HEK293 (cell line): ENCODE results near the gene INCA1.

Experiments
- GLIS1 ChIP-seq: fragments of 450-650 bp; formaldehyde crosslinking; IDR thresholded peaks from 2 replicates; pipeline ENCODE4 v1.5.1; 2016; ENCODE audit warnings: missing biosample characterization, missing genetic modification characterization
- KLF1 ChIP-seq: fragments of 450-650 bp; formaldehyde crosslinking; IDR thresholded peaks from 2 replicates; pipeline ENCODE4 v1.5.1; 2016; ENCODE audit warnings: missing biosample characterization, missing genetic modification characterization
- KLF10 ChIP-seq: fragments of 450-650 bp; IDR thresholded peaks from 2 replicates; pipeline ENCODE4 v1.5.1; 2018; ENCODE audit warnings: missing biosample characterization, mild to moderate bottlenecking, missing genetic modification characterization
- SP2 ChIP-seq: fragments of 450-650 bp; formaldehyde crosslinking; IDR thresholded peaks from 2 replicates; pipeline ENCODE4 v1.5.1; 2016; ENCODE audit warnings: missing biosample characterization, missing genetic modification characterization
- ZBTB1 ChIP-seq: fragments of 450-650 bp; formaldehyde crosslinking; IDR thresholded peaks from 2 replicates; pipeline ENCODE4 v1.5.1; 2016; ENCODE audit warnings: missing biosample characterization, missing genetic modification characterization
- ZEB2 ChIP-seq: fragments of 450-650 bp; formaldehyde crosslinking; IDR thresholded peaks from 2 replicates; pipeline ENCODE4 v1.5.1; 2016; ENCODE audit warnings: missing biosample characterization, missing genetic modification characterization
- ZNF112 ChIP-seq: fragments of 450-650 bp; formaldehyde crosslinking; IDR thresholded peaks from 2 replicates; pipeline ENCODE4 v1.5.0; 2017; ENCODE audit warnings: missing biosample characterization, missing genetic modification characterization
- ZNF121 ChIP-seq: fragments of 450-650 bp; formaldehyde crosslinking; IDR thresholded peaks from 2 replicates; pipeline ENCODE4 v1.5.1; 2016; ENCODE audit warnings: missing biosample characterization, missing genetic modification characterization
- ZNF169 ChIP-seq: fragments of 450-650 bp; formaldehyde crosslinking; IDR thresholded peaks from 2 replicates; pipeline ENCODE4 v1.5.1; 2016; ENCODE audit warnings: missing biosample characterization, missing genetic modification characterization
- ZNF302 ChIP-seq: fragments of 450-650 bp; formaldehyde crosslinking; IDR thresholded peaks from 2 replicates; pipeline ENCODE4 v1.5.1; 2016; ENCODE audit warnings: missing biosample characterization, missing genetic modification characterization, low read depth
- ZNF394 ChIP-seq: fragments of 450-650 bp; formaldehyde crosslinking; IDR thresholded peaks from 2 replicates; pipeline ENCODE4 v1.5.1; 2016; ENCODE audit warnings: missing biosample characterization, missing genetic modification characterization, mild to moderate bottlenecking, moderate library complexity, borderline replicate concordance
- ZNF423 ChIP-seq: fragments of 450-650 bp; formaldehyde crosslinking; IDR thresholded peaks from 2 replicates; pipeline ENCODE4 v1.5.1; 2016; ENCODE audit warnings: missing biosample characterization, missing genetic modification characterization
- ZNF433 ChIP-seq: fragments of 450-650 bp; formaldehyde crosslinking; IDR thresholded peaks from 2 replicates; pipeline ENCODE4 v1.5.1; 2016; ENCODE audit warnings: missing biosample characterization, missing genetic modification characterization, low read depth
- ZNF510 ChIP-seq: fragments of 450-650 bp; formaldehyde crosslinking; IDR thresholded peaks from 2 replicates; pipeline ENCODE4 v1.5.1; 2018; ENCODE audit warnings: mild to moderate bottlenecking, missing genetic modification characterization, missing biosample characterization; ENCODE audit not compliant: insufficient replicate concordance
- ZNF626 ChIP-seq: fragments of 450-650 bp; sonication (Bioruptor Pico); formaldehyde crosslinking; IDR thresholded peaks from 2 replicates; pipeline ENCODE4 v1.5.1; 2018; ENCODE audit warnings: missing biosample characterization, missing genetic modification characterization, inconsistent platforms
- ZNF660 ChIP-seq: fragments of 450-650 bp; IDR thresholded peaks from 2 replicates; pipeline ENCODE4 v1.5.1; 2018; ENCODE audit warnings: missing biosample characterization, mild to moderate bottlenecking, missing genetic modification characterization
- ZNF677 ChIP-seq: fragments of 450-650 bp; IDR thresholded peaks from 2 replicates; pipeline ENCODE4 v1.5.0; 2018; ENCODE audit warnings: missing biosample characterization, mild to moderate bottlenecking, missing genetic modification characterization, moderate library complexity
- ZNF701 ChIP-seq: fragments of 450-650 bp; formaldehyde crosslinking; IDR thresholded peaks from 2 replicates; pipeline ENCODE4 v1.5.1; 2016; ENCODE audit warnings: missing biosample characterization, missing genetic modification characterization
- ZSCAN16 ChIP-seq: fragments of 450-650 bp; formaldehyde crosslinking; IDR thresholded peaks from 2 replicates; pipeline ENCODE4 v1.5.1; 2016; ENCODE audit warnings: missing biosample characterization, missing genetic modification characterization
- TF ChIP-seq, protein P1 (sequence below): fragments of 450-650 bp; formaldehyde crosslinking; conservative IDR thresholded peaks from 2 replicates; pipeline ENCODE4 v1.5.1; 2016; ENCODE audit warnings: low read depth, missing biosample characterization, missing genetic modification characterization
- TF ChIP-seq, protein P2 (sequence below): fragments of 450-650 bp; formaldehyde crosslinking; IDR thresholded peaks from 2 replicates; pipeline ENCODE4 v1.5.1; 2016; ENCODE audit warnings: missing biosample characterization, missing genetic modification characterization
- TF ChIP-seq, protein P3 (sequence below): fragments of 450-650 bp; formaldehyde crosslinking; IDR thresholded peaks from 2 replicates; pipeline ENCODE4 v1.5.1; 2016; ENCODE audit warnings: missing biosample characterization, missing genetic modification characterization
- TF ChIP-seq, protein P4 (sequence below): fragments of 450-650 bp; formaldehyde crosslinking; IDR thresholded peaks from 2 replicates; pipeline ENCODE4 v1.5.1; 2016; ENCODE audit warnings: missing biosample characterization, missing genetic modification characterization
- TF ChIP-seq, protein P5 (sequence below): fragments of 450-650 bp; formaldehyde crosslinking; IDR thresholded peaks from 2 replicates; pipeline ENCODE4 v1.5.1; 2016; ENCODE audit warnings: missing biosample characterization, missing genetic modification characterization
- TF ChIP-seq, protein P6 (sequence below): fragments of 450-650 bp; formaldehyde crosslinking; IDR thresholded peaks from 2 replicates; pipeline ENCODE4 v1.5.1; 2017; ENCODE audit warnings: missing biosample characterization, missing genetic modification characterization
- TF ChIP-seq, protein P7 (sequence below): fragments of 450-650 bp; formaldehyde crosslinking; IDR thresholded peaks from 2 replicates; pipeline ENCODE4 v1.5.1; 2017; ENCODE audit warnings: missing biosample characterization, missing genetic modification characterization

The INCA1 gene

DNA sequence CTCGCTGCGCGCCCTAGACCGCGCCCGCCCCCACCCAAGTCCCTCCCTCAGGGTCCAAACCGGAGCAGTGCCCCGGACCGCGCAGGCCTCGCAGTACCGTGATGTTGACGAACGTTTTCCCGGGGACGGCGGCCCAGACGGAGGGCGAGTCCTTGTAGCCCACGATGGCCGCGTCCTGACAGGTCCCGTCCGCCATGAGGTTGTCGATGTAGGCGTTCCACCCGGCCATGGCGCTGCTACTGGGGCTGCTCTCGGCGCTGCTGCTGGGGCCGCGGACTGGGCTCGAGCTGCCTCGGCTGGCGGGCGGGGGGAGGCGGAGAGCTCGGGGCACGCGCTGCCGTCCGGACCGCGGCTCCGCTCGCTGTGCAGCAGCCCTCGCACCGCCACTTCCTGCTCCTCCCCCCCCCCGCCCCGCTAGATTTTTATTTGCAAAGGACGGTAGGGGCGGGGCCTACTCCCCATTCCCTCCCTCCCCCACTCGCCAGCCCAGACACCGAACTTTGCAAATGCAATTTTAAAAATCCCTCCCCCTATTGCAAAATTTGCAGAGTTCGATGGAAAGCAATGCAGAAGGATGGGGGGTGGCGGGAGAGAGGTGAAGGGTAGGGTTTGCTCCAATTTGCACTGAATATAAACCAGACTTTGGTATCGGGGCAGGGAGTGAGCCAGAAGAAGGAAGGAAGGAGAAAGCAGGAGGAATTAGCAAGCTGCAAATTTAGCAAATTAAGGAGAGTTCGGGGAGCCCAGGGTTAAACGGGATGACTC, 49.0 kb downstream of the INCA1 start, which contains the start of gene PFN1 (continued):
- TF ChIP-seq, protein P1, sequence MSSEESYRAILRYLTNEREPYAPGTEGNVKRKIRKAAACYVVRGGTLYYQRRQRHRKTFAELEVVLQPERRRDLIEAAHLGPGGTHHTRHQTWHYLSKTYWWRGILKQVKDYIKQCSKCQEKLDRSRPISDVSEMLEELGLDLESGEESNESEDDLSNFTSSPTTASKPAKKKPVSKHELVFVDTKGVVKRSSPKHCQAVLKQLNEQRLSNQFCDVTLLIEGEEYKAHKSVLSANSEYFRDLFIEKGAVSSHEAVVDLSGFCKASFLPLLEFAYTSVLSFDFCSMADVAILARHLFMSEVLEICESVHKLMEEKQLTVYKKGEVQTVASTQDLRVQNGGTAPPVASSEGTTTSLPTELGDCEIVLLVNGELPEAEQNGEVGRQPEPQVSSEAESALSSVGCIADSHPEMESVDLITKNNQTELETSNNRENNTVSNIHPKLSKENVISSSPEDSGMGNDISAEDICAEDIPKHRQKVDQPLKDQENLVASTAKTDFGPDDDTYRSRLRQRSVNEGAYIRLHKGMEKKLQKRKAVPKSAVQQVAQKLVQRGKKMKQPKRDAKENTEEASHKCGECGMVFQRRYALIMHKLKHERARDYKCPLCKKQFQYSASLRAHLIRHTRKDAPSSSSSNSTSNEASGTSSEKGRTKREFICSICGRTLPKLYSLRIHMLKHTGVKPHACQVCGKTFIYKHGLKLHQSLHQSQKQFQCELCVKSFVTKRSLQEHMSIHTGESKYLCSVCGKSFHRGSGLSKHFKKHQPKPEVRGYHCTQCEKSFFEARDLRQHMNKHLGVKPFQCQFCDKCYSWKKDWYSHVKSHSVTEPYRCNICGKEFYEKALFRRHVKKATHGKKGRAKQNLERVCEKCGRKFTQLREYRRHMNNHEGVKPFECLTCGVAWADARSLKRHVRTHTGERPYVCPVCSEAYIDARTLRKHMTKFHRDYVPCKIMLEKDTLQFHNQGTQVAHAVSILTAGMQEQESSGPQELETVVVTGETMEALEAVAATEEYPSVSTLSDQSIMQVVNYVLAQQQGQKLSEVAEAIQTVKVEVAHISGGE (tag by site-specific recombination) = peak; percentile 92
- TF ChIP-seq KLF1 (tag by site-specific recombination) = no peak; the same call in none of the 2 replicates
- TF ChIP-seq ZNF169 = 0 out of 2 replicates have a peak, but pooled peaks have one; percentile 41
- TF ChIP-seq ZNF433 = 0 out of 2 replicates have a peak, but pooled peaks have one; percentile 5
- TF ChIP-seq ZNF121 (tag by site-specific recombination) = 0 out of 2 replicates have a peak, but pooled peaks have one; percentile 23
- TF ChIP-seq ZSCAN16 = 0 out of 2 replicates have a peak, but pooled peaks have one; percentile 12
- TF ChIP-seq ZNF510 (tag by site-specific recombination) = no peak
- TF ChIP-seq ZEB2 (tag by site-specific recombination) = peak; percentile 97
- TF ChIP-seq, protein P2, sequence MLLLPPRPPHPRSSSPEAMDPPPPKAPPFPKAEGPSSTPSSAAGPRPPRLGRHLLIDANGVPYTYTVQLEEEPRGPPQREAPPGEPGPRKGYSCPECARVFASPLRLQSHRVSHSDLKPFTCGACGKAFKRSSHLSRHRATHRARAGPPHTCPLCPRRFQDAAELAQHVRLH (tag by site-specific recombination) = peak; percentile 37; the same call in 1 of the 2 replicates
- TF ChIP-seq ZNF112 = no peak
- TF ChIP-seq ZNF677 (tag by site-specific recombination) = no peak
- TF ChIP-seq GLIS1 (tag by site-specific recombination) = peak; percentile 13; the same call in 1 of the 2 replicates
- TF ChIP-seq, protein P3, sequence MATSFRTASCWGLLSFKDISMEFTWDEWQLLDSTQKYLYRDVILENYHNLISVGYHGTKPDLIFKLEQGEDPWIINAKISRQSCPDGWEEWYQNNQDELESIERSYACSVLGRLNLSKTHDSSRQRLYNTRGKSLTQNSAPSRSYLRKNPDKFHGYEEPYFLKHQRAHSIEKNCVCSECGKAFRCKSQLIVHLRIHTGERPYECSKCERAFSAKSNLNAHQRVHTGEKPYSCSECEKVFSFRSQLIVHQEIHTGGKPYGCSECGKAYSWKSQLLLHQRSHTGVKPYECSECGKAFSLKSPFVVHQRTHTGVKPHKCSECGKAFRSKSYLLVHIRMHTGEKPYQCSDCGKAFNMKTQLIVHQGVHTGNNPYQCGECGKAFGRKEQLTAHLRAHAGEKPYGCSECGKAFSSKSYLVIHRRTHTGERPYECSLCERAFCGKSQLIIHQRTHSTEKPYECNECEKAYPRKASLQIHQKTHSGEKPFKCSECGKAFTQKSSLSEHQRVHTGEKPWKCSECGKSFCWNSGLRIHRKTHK (tag by site-specific recombination) = no peak
- TF ChIP-seq ZBTB1 (tag by site-specific recombination) = peak; percentile 13; the same call in 1 of the 2 replicates
- TF ChIP-seq ZNF302 (tag by site-specific recombination) = no peak
- TF ChIP-seq ZNF626 (tag by site-specific recombination) = no peak
- no peak for TF ChIP-seq KLF10 (tag by site-specific recombination)
- TF ChIP-seq, protein P4, sequence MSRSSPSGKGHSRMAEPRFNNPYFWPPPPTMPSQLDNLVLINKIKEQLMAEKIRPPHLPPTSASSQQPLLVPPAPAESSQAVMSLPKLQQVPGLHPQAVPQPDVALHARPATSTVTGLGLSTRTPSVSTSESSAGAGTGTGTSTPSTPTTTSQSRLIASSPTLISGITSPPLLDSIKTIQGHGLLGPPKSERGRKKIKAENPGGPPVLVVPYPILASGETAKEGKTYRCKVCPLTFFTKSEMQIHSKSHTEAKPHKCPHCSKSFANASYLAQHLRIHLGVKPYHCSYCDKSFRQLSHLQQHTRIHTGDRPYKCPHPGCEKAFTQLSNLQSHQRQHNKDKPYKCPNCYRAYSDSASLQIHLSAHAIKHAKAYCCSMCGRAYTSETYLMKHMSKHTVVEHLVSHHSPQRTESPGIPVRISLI (tag by site-specific recombination) = no peak
- TF ChIP-seq ZNF423 = no peak
- peak; percentile 14 for TF ChIP-seq SP2 (tag by site-specific recombination)
- TF ChIP-seq, protein P5, sequence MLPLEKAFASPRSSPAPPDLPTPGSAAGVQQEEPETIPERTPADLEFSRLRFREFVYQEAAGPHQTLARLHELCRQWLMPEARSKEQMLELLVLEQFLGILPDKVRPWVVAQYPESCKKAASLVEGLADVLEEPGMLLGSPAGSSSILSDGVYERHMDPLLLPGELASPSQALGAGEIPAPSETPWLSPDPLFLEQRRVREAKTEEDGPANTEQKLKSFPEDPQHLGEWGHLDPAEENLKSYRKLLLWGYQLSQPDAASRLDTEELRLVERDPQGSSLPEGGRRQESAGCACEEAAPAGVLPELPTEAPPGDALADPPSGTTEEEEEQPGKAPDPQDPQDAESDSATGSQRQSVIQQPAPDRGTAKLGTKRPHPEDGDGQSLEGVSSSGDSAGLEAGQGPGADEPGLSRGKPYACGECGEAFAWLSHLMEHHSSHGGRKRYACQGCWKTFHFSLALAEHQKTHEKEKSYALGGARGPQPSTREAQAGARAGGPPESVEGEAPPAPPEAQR = 0 out of 2 replicates have a peak, but pooled peaks have one; percentile 46
- no peak for TF ChIP-seq ZNF701 (tag by site-specific recombination)
- TF ChIP-seq, protein P6, sequence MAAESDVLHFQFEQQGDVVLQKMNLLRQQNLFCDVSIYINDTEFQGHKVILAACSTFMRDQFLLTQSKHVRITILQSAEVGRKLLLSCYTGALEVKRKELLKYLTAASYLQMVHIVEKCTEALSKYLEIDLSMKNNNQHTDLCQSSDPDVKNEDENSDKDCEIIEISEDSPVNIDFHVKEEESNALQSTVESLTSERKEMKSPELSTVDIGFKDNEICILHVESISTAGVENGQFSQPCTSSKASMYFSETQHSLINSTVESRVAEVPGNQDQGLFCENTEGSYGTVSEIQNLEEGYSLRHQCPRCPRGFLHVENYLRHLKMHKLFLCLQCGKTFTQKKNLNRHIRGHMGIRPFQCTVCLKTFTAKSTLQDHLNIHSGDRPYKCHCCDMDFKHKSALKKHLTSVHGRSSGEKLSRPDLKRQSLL (tag by site-specific recombination) = no peak
- no peak for TF ChIP-seq ZNF660
- TF ChIP-seq, protein P7, sequence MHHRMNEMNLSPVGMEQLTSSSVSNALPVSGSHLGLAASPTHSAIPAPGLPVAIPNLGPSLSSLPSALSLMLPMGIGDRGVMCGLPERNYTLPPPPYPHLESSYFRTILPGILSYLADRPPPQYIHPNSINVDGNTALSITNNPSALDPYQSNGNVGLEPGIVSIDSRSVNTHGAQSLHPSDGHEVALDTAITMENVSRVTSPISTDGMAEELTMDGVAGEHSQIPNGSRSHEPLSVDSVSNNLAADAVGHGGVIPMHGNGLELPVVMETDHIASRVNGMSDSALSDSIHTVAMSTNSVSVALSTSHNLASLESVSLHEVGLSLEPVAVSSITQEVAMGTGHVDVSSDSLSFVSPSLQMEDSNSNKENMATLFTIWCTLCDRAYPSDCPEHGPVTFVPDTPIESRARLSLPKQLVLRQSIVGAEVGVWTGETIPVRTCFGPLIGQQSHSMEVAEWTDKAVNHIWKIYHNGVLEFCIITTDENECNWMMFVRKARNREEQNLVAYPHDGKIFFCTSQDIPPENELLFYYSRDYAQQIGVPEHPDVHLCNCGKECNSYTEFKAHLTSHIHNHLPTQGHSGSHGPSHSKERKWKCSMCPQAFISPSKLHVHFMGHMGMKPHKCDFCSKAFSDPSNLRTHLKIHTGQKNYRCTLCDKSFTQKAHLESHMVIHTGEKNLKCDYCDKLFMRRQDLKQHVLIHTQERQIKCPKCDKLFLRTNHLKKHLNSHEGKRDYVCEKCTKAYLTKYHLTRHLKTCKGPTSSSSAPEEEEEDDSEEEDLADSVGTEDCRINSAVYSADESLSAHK (tag by site-specific recombination) = peak; percentile 46; the same call in 1 of the 2 replicates
- TF ChIP-seq ZNF394 (tag by site-specific recombination) = peak; percentile 14; the same call in 1 of the 2 replicates
